Measurements from ENCODE around the gene AFDN. TPM values are rescaled to one million over a fixed set of nuclear protein-coding genes. Genes with fewer than 3 reads are reported as not detected.
A peak's percentile ranks its signal among the peaks of the same experiment; 100 is the strongest.

AFDN gene
- total RNA-seq, 6 donors from 2014 or later = 149 to 517 (median 265) TPM

DNA sequence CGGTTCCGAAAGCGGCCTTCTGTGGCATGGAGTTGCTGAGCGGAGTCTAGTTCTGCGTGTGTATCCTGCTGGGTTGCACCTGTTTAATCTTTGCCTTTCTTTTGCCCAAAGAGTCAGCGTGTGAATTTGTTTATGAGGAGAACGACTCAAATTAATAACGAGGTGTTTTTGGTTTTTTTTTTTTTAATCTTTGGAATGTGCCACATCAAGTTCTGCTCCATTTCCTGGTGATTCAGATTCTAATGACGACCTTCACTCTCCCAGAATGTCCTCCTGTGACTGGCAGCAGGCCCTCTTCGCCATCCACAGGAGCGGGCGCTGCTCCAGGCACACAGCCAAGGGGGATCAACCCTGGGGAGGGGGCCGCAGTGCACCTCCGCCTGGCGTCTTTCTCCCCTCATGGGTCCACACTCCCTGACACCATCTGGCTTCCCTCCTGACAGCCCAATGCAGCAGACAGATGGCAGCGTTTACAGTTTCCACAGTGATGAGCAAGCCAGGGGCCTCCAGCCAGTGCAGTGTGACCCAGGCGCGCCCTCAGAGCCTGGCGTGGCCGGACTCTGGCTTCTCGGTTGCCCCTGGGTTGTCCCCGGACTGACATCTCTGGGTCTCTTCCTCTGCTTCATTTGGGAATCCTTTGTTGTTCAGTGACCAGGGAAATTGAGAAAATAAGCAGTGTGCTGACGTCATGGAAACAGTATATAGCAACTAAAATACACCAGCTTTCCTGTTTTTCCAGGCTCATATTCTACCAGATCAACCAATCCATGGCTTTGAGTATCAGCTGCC lies 27.5 kb upstream of the AFDN start:
- H3K27me3 ChIP-seq = peaks cover 0 to 6% (median 0%) of the 10 kb centered on the region in 4 donors
- H3K36me3 ChIP-seq = no peaks in the 10 kb centered on the region
- H3K4me1 ChIP-seq = peaks cover 0 to 20% (median 9%) of the 10 kb centered on the region in 4 donors
- H3K27ac ChIP-seq = no peak overlapping the region
- ATAC-seq (ENCODE audit: low FRiP score in 2 of 2) (peak in 1 of 2 donors; percentile 16), DNase-seq (no peak)
- no peak for TF ChIP-seq EP300 (IDR thresholded peaks at IDR 0.05)
- TF ChIP-seq POLR2A (IDR thresholded peaks at IDR 0.05) = no peak
- TF ChIP-seq POLR2AphosphoS5 (IDR thresholded peaks at IDR 0.05) = no peak
- TF ChIP-seq, protein P1, sequence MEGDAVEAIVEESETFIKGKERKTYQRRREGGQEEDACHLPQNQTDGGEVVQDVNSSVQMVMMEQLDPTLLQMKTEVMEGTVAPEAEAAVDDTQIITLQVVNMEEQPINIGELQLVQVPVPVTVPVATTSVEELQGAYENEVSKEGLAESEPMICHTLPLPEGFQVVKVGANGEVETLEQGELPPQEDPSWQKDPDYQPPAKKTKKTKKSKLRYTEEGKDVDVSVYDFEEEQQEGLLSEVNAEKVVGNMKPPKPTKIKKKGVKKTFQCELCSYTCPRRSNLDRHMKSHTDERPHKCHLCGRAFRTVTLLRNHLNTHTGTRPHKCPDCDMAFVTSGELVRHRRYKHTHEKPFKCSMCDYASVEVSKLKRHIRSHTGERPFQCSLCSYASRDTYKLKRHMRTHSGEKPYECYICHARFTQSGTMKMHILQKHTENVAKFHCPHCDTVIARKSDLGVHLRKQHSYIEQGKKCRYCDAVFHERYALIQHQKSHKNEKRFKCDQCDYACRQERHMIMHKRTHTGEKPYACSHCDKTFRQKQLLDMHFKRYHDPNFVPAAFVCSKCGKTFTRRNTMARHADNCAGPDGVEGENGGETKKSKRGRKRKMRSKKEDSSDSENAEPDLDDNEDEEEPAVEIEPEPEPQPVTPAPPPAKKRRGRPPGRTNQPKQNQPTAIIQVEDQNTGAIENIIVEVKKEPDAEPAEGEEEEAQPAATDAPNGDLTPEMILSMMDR (IDR thresholded peaks at IDR 0.05) = no peak
- 60 to 81% methylated on average over 19 of the region's 23 CpGs for WGBS, 2 donors
- no peak overlapping the region for H3K4me3 ChIP-seq
- H3K9me3 ChIP-seq = no peaks in the 10 kb centered on the region

DNA sequence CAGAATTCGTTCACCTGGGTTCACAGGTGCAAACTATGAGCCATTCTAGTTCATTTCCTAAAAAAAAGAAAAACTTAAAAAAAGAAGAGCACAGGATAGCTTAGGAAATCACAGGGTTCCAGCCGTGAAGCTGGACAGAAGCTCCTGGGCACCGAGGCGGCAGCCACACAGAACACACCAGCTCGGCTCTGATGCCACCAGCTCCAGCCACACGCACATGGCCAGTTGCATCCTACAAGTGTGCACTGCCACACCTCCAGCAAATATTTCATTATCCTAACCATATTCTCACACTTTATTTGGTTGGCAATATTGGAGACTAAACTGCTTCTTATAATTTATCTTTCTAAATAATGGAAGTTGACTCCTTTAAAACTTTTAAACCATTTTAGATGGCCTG lies 26.2 kb upstream of the AFDN start:
- H3K27me3 ChIP-seq = peaks cover 0 to 6% (median 0%) of the 10 kb centered on the region in 4 donors
- no peaks in the 10 kb centered on the region for H3K36me3 ChIP-seq
- 73 to 75% methylated on average over 6 of the region's 6 CpGs for WGBS, 2 donors
- DNase-seq = no peak
- no peaks in the 10 kb centered on the region for H3K9me3 ChIP-seq
- peaks cover 0 to 18% (median 8%) of the 10 kb centered on the region in 4 donors for H3K4me1 ChIP-seq
- no peak overlapping the region for H3K4me3 ChIP-seq
- H3K27ac ChIP-seq = no peak overlapping the region
- TF ChIP-seq POLR2A (IDR thresholded peaks at IDR 0.05) (no peak), EP300 (IDR thresholded peaks at IDR 0.05) (no peak), POLR2AphosphoS5 (IDR thresholded peaks at IDR 0.05) (no peak)
- TF ChIP-seq, protein P1 (IDR thresholded peaks at IDR 0.05) = no peak
- no peak for ATAC-seq (ENCODE audit: low FRiP score in 2 of 2)

DNA sequence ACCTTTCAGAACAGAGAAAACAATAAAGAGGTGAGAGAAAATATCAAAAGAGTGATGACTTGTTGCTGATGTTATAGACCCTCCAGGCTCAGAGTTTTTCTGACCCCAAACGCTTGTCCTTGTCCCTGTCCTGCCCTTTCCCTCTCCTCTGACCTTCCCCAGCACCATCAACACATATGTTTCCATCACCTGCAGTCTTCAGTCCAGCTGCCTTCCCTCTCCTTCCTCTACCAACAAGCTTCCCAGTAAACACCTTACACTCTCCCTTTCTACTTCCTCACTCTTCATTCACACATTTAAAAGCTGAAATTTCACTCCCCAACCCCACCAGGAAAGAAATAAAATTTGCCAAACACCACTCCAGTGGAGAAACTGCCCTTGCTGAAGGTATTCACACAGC lies 25.4 kb upstream of the AFDN start:
- Histone ChIP-seq H3K36me3 (no peaks in the 10 kb centered on the region), H3K9me3 (no peaks in the 10 kb centered on the region), H3K4me1 (peaks cover 0 to 11% (median 3%) of the 10 kb centered on the region in 4 donors), H3K27me3 (peaks cover 0 to 1% (median 0%) of the 10 kb centered on the region in 4 donors), H3K4me3 (no peak overlapping the region), H3K27ac (no peak overlapping the region)
- WGBS, 2 donors = 68 to 71% methylated on average over 1 of the region's 1 CpG
- TF ChIP-seq EP300 (IDR thresholded peaks at IDR 0.05) = no peak
- no peak for TF ChIP-seq POLR2AphosphoS5 (IDR thresholded peaks at IDR 0.05)
- TF ChIP-seq, protein P1 (IDR thresholded peaks at IDR 0.05) = no peak
- TF ChIP-seq POLR2A (IDR thresholded peaks at IDR 0.05) = no peak
- no peak for DNase-seq
- ATAC-seq (ENCODE audit: low FRiP score in 2 of 2) = no peak

DNA sequence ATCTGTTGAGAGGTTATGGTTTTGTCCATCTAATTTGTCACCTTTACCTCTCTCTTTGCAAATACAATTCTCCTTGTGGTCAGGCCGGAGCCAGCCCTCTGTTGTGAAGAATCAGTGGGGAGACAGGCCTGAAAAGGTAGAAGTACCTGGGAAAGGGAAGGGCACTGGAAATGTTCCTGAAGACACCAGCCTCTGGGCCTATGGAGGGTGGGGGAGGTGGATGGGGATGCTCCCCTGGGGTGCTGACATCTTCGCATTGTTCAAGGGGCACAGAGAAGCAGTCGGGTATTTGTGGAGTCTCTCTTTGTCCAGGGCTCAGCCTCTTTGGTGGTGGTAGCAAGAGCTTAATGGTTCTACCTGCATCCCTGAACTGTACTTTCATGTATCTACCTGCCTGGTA lies 24.4 kb upstream of the AFDN start:
- 93 to 97% methylated on average over 3 of the region's 3 CpGs for WGBS, 2 donors
- H3K36me3 ChIP-seq = no peaks in the 10 kb centered on the region
- ATAC-seq (ENCODE audit: low FRiP score in 2 of 2) (no peak), DNase-seq (no peak)
- no peak overlapping the region for H3K27ac ChIP-seq
- H3K4me1 ChIP-seq = peaks cover 0 to under 1% (median 0%) of the 10 kb centered on the region in 4 donors
- no peak overlapping the region for H3K4me3 ChIP-seq
- no peaks in the 10 kb centered on the region for H3K27me3 ChIP-seq
- TF ChIP-seq, protein P1 (IDR thresholded peaks at IDR 0.05) = no peak
- TF ChIP-seq POLR2A (IDR thresholded peaks at IDR 0.05) = no peak
- H3K9me3 ChIP-seq = no peaks in the 10 kb centered on the region

DNA sequence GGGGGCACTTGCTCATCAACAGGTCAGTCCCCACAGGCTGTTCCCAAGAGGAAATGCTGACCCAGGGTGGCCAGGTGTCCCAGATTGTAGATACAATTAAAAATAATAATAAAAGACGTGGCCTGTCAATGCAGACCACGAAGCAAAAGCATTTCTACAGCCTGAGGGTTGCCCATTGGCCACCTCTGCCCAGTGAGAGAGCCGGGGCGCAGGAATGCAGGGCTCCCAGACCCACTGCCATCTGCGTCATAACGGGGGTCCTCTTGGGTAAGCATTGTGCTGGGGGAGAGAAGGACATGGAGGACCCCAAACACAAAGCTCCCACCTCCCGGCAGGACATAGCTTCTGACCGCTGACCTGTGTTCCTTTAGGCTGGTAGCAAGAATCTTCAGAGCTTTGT lies 22.9 kb upstream of the AFDN start:
- no peak for ATAC-seq (ENCODE audit: low FRiP score in 2 of 2)

More for the DNA sequence above, 22.9 kb upstream of the AFDN start:
- TF ChIP-seq, protein P1 (IDR thresholded peaks at IDR 0.05) = no peak
- TF ChIP-seq EP300 (IDR thresholded peaks at IDR 0.05) = no peak
- no peak for TF ChIP-seq POLR2A (IDR thresholded peaks at IDR 0.05)
- TF ChIP-seq POLR2AphosphoS5 (IDR thresholded peaks at IDR 0.05) = no peak
- DNase-seq = no peak
- no peaks in the 10 kb centered on the region for H3K4me1 ChIP-seq
- H3K36me3 ChIP-seq = no peaks in the 10 kb centered on the region
- no peak overlapping the region for H3K27ac ChIP-seq
- WGBS, 2 donors = 96 to 98% methylated on average over 8 of the region's 8 CpGs
- H3K4me3 ChIP-seq = no peak overlapping the region
- no peaks in the 10 kb centered on the region for H3K27me3 ChIP-seq
- no peaks in the 10 kb centered on the region for H3K9me3 ChIP-seq

Measured in upper lobe of left lung (tissue), 6 donors.